Erythroblast (primary cell): ENCODE results near the gene LDLRAP1.

Experiments
- GATA1 ChIP-seq: IDR thresholded peaks from 2 replicates; pipeline ENCODE4 v1.6.1; 2011; ENCODE audit warnings: low read depth, mild to moderate bottlenecking, control low read depth, low read length, moderate library complexity
- POLR2A ChIP-seq: IDR thresholded peaks from 2 replicates; pipeline ENCODE4 v1.6.1; 2011; ENCODE audit warnings: mild to moderate bottlenecking, low read length

- TF ChIP-seq POLR2A (no peak), GATA1 (no peak)
Measured at GRCh38 chr1:25611843-25612242, 68.4 kb downstream of the LDLRAP1 start.
